Mammary epithelial cell (primary cell): ENCODE measurements around the gene LOC101059915.

Source experiments
- CTCF ChIP-seq, 2 donors: IDR thresholded peaks in 1 of 2; conservative IDR thresholded peaks in 1 of 2; 2 replicates each; pipeline ENCODE4 v1.5.1; 2011 to 2012; ENCODE audit warnings: inconsistent platforms in 2 of 2, low read length in 2 of 2, mild to moderate bottlenecking in 2 of 2, control low read depth in 1 of 2, low read depth in 1 of 2; ENCODE audit not compliant: insufficient read depth in 1 of 2; ENCODE audit errors: extremely low read depth in 1 of 2
- EZH2 ChIP-seq: IDR thresholded peaks from 2 replicates; pipeline ENCODE4 v1.6.1; 2012; ENCODE audit warnings: low read length, inconsistent platforms, borderline replicate concordance

GRCh38 chrX:71668248-71668595 lies 876 bp downstream of the LOC101059915 start:
- TF ChIP-seq CTCF (conservative IDR thresholded peaks at IDR 0.05 in 1 of 2, IDR thresholded peaks at IDR 0.05 in 1 of 2; ENCODE audit: extremely low read depth in 1 of 2, insufficient read depth in 1 of 2, low read depth in 1 of 2, low read length in 2 of 2) (no peak), EZH2 (no peak)
